GM18951 (cell line): ENCODE results near the gene ADGRD2.

Experiments used
- POLR2A ChIP-seq: IDR thresholded peaks from 4 replicates; pipeline ENCODE4 v1.6.1; 2011; ENCODE audit warnings: mild to moderate bottlenecking; ENCODE audit not compliant: insufficient read length, insufficient read depth; ENCODE audit errors: extremely low read depth
- in situ Hi-C: fragments of 300-500 bp; cut with MboI; formaldehyde crosslinking; loops from one replicate; pipeline ENCODE4 v1.12.0; 2022; ENCODE audit warnings: low sequenced_read_pairs, mixed read lengths, inconsistent platforms; ENCODE audit not compliant: unreplicated experiment

The ADGRD2 gene

GRCh38 chr9:124506433-124506832 is 56.2 kb downstream of the ADGRD2 start:
- no peak for TF ChIP-seq POLR2A
- in situ Hi-C loops, result no loop called here

GRCh38 chr9:124506931-124507879 is 57.0 kb downstream of the ADGRD2 start, which contains the start of gene NR5A1:
Gene NR5A1 (minus strand): TSS chr9:124507399. CDS start chr9:124503395, 4,004 bp downstream.
- in situ Hi-C loops, result no loop called here
- TF ChIP-seq POLR2A, result no peak

GRCh38 chr9:124507880-124508423 is 57.7 kb downstream of the ADGRD2 start:
- in situ Hi-C loops, result no loop called here
- TF ChIP-seq POLR2A, result no peak

- in situ Hi-C loops, result no loop called here
- TF ChIP-seq POLR2A, result no peak
Observed at GRCh38 chr9:124510650-124511425, 60.6 kb downstream of the ADGRD2 start.

GRCh38 chr9:124511426-124511840 is 61.2 kb downstream of the ADGRD2 start:
- TF ChIP-seq POLR2A, result no peak

GRCh38 chr9:124511891-124512805 is 61.9 kb downstream of the ADGRD2 start:
- no peak for TF ChIP-seq POLR2A
- in situ Hi-C loops, result no loop called here

More at GRCh38 chr9:124511426-124511840, 61.2 kb downstream of the ADGRD2 start:
- in situ Hi-C loops, result no loop called here

GRCh38 chr9:124512806-124513204 is 62.6 kb downstream of the ADGRD2 start:
- in situ Hi-C loops, result no loop called here
- TF ChIP-seq POLR2A, result no peak

GRCh38 chr9:124513376-124513994 is 63.2 kb downstream of the ADGRD2 start:
- in situ Hi-C loops, result no loop called here
- TF ChIP-seq POLR2A, result no peak

- in situ Hi-C loops, result no loop called here
- TF ChIP-seq POLR2A, result no peak
Observed at GRCh38 chr9:124514125-124514524, 63.9 kb downstream of the ADGRD2 start.

GRCh38 chr9:124514874-124515273 is 64.6 kb downstream of the ADGRD2 start:
- in situ Hi-C loops, result no loop called here
- TF ChIP-seq POLR2A, result no peak

GRCh38 chr9:124517600-124517999 is 67.3 kb downstream of the ADGRD2 start:
- TF ChIP-seq POLR2A, result no peak
- in situ Hi-C loops, result no loop called here

GRCh38 chr9:124518116-124518515 is 67.9 kb downstream of the ADGRD2 start:
- no peak for TF ChIP-seq POLR2A
- in situ Hi-C loops, result no loop called here
